ENCODE results near the gene IRF2BPL.

DNA sequence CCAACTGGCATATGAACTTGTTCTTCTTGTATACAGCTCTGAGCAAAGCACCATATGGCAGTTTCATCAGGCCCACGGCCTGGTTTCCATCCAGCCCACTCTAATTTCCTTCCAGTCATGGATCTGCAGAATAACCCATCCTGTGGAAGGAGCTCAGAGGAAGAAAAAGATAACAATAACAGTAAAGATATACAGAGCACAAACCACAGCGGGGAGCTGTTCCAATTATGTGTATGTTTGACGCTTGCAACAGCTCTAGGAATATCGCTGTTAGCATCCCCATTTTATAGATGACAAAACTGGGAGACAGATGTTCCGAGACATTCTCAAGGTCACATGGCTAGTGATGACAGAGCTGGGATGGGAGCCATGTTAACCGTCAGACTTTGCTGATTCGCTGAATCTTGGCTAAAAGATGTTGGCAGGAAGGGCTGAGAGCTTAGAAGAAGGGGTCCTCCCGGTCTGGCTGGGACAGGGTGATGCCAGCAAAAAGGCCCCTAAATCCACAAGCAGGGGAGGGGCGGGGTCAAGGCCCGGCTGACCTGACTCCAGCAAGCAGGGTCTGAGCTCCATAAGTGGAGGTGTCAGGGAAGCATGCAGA is 35.2 kb upstream of the IRF2BPL start:
- TF ChIP-seq POLR2A (IDR thresholded peaks at IDR 0.05; ENCODE audit: low read length): no peak
- no peak for TF ChIP-seq GATA1 (IDR thresholded peaks at IDR 0.05; ENCODE audit: low read depth, low read length)

All from erythroblast (primary cell).